CD14-positive monocyte (primary cell): ENCODE results near the gene GPR183. TPM values are rescaled to one million over a fixed set of nuclear protein-coding genes. Genes with fewer than 3 reads are reported as not detected.
A peak's percentile ranks its signal among the peaks of the same experiment; 100 is the strongest.

Experiments
- DNase-seq, 3 donors: peaks; one replicate each; pipeline ENCODE4 v3.0.0-alpha.2; 2011 to 2022
- H2AFZ ChIP-seq: 2 replicates; pipeline ENCODE4 v1.6.0; 2012; ENCODE audit warnings: mild to moderate bottlenecking, low read depth, low read length, inconsistent platforms; ENCODE audit not compliant: insufficient read depth, poor library complexity, severe bottlenecking
- H3K27ac ChIP-seq, 2 donors: 1 replicate in 1 of 2; 2 replicates in 1 of 2; pipeline ENCODE4 v1.5.1; 2012 to 2013; ENCODE audit warnings: low read length in 2 of 2, control low read depth in 1 of 2, inconsistent platforms in 1 of 2, low read depth in 1 of 2, mild to moderate bottlenecking in 1 of 2
- H3K27me3 ChIP-seq, 2 donors: one replicate each; pipeline versions ENCODE4 v1.6.0 to v1.6.1; 2011 to 2013; ENCODE audit warnings: low read length in 2 of 2; ENCODE audit not compliant: control insufficient read depth in 2 of 2, insufficient read depth in 2 of 2
- H3K36me3 ChIP-seq, 2 donors: replicated peaks in 1 of 2; 1 replicate in 1 of 2; 2 replicates in 1 of 2; pipeline versions ENCODE4 v1.5.1 to v1.6.1; 2012 to 2013; ENCODE audit warnings: low read length in 2 of 2, control low read depth in 1 of 2, inconsistent platforms in 1 of 2, mild to moderate bottlenecking in 1 of 2; ENCODE audit not compliant: insufficient read depth in 2 of 2, control insufficient read depth in 1 of 2
- H3K4me1 ChIP-seq, 2 donors: 1 replicate in 1 of 2; 2 replicates in 1 of 2; pipeline versions ENCODE4 v1.5.1 to v1.6.1; 2012 to 2013; ENCODE audit warnings: low read length in 2 of 2, control low read depth in 1 of 2, inconsistent platforms in 1 of 2, mild to moderate bottlenecking in 1 of 2, moderate library complexity in 1 of 2; ENCODE audit not compliant: insufficient read depth in 2 of 2, control insufficient read depth in 1 of 2
- H3K4me2 ChIP-seq: replicated peaks from 2 replicates; pipeline ENCODE3; 2012; ENCODE audit warnings: low read length, moderate library complexity, mild to moderate bottlenecking; ENCODE audit not compliant: poor library complexity, severe bottlenecking; ENCODE audit errors: extremely low read depth
- H3K4me3 ChIP-seq, 3 experiments: fragments of 200-600 bp in 1 of 3; sonication (generic) in 1 of 3; replicated peaks in 1 of 3; 1 replicate in 2 of 3; 2 replicates in 1 of 3; pipeline ENCODE4 v1.5.1; 2011 to 2013; ENCODE audit warnings: low read length in 3 of 3, mild to moderate bottlenecking in 3 of 3, control low read depth in 2 of 3, low read depth in 2 of 3, inconsistent platforms in 1 of 3, moderate library complexity in 1 of 3
- H3K79me2 ChIP-seq: 2 replicates; pipeline ENCODE4 v1.6.0; 2012; ENCODE audit warnings: mild to moderate bottlenecking, control low read depth, inconsistent platforms, low read length, moderate library complexity; ENCODE audit not compliant: insufficient read depth
- H3K9ac ChIP-seq: 2 replicates; pipeline ENCODE4 v1.6.0; 2017; ENCODE audit warnings: low read length, mild to moderate bottlenecking; ENCODE audit not compliant: insufficient read depth, poor library complexity, severe bottlenecking
- H3K9me3 ChIP-seq, 2 donors: replicated peaks in 1 of 2; 1 replicate in 1 of 2; 2 replicates in 1 of 2; pipeline versions ENCODE4 v1.5.1 to v1.6.1; 2012 to 2013; ENCODE audit warnings: low read length in 2 of 2, control low read depth in 1 of 2; ENCODE audit not compliant: control insufficient read depth in 1 of 2, insufficient read depth in 1 of 2
- H4K20me1 ChIP-seq: 2 replicates; pipeline ENCODE4 v1.6.0; 2012; ENCODE audit warnings: mild to moderate bottlenecking, low read length, control low read depth, moderate library complexity; ENCODE audit not compliant: insufficient read depth
- H3K27ac Mint-ChIP-seq, 7 donors: one replicate each; pipeline ENCODE4 v1.8.0; 2020; ENCODE audit warnings: mild to moderate bottlenecking in 7 of 7, mixed read lengths in 7 of 7, moderate library complexity in 6 of 7, inconsistent platforms in 2 of 7
- H3K27me3 Mint-ChIP-seq, 3 donors: one replicate each; pipeline ENCODE4 v1.8.0; 2021 to 2022; ENCODE audit warnings: low read depth in 3 of 3, mild to moderate bottlenecking in 3 of 3, mixed read lengths in 3 of 3, moderate library complexity in 3 of 3, inconsistent platforms in 1 of 3
- H3K36me3 Mint-ChIP-seq, 2 donors: one replicate each; pipeline ENCODE4 v1.8.0; 2020; ENCODE audit warnings: mixed read lengths in 2 of 2, inconsistent platforms in 1 of 2, mild to moderate bottlenecking in 1 of 2
- H3K4me1 Mint-ChIP-seq: one replicate; pipeline ENCODE4 v1.8.0; 2020; ENCODE audit warnings: mild to moderate bottlenecking, mixed read lengths
- H3K4me3 Mint-ChIP-seq, 2 donors: one replicate each; pipeline ENCODE4 v1.8.0; 2020; ENCODE audit warnings: mild to moderate bottlenecking in 2 of 2, mixed read lengths in 2 of 2, moderate library complexity in 1 of 2
- H3K9me3 Mint-ChIP-seq, 7 donors: one replicate each; pipeline ENCODE4 v1.8.0; 2020 to 2022; ENCODE audit warnings: mixed read lengths in 7 of 7, mild to moderate bottlenecking in 6 of 7, moderate library complexity in 6 of 7, inconsistent platforms in 2 of 7
- CTCF ChIP-seq: fragments of 200-600 bp; IDR thresholded peaks from one replicate; pipeline ENCODE4 v1.8.0; 2022; ENCODE audit warnings: antibody characterized with exemption, mild to moderate bottlenecking
- WGBS: methylation state at CpG from one replicate; pipeline ENCODE4 v1.1.5; 2013; ENCODE audit warnings: missing lambda C conversion rate; ENCODE audit not compliant: insufficient coverage; 5-methylcytosine and 5-hydroxymethylcytosine counted together
- intact Hi-C, 2 donors: fragments of 100-400 bp; cut with micrococcal nuclease; formaldehyde crosslinking; loops; one replicate each; pipeline versions ENCODE4 v1.15.0 to v1.15.1; 2023
- polyA plus RNA-seq, 3 donors: library from polyadenylated mRNA; depleted of rRNA in 1 of 3; unstranded in 2 of 3; stranded (reverse) in 1 of 3; fragments of 300-500 nt in 2 of 3; fragments of >200 nt in 1 of 3; fragmentation: Illumina TruSeq in 2 of 3; gene quantifications; 1 replicate in 2 of 3; 2 replicates in 1 of 3; pipeline ENCODE4 v1.2.3, GENCODE V29; 2012 to 2021

Gene GPR183
- polyA plus RNA-seq, 3 donors: 190 to 459 (median 288) TPM

- Histone ChIP-seq H3K4me1 (peaks cover 87 to 97% of the 10 kb centered on the region in 2 donors), H3K27ac (peak overlapping the region in 1 of 2 donors; percentile 21), H3K9me3 (no peaks in the 10 kb centered on the region), H3K27me3 (no peaks in the 10 kb centered on the region), H3K9ac (no peak overlapping the region), H3K79me2 (peaks cover 61% of the 10 kb centered on the region), H4K20me1 (no peaks in the 10 kb centered on the region), H2AFZ (no peak overlapping the region), H3K36me3 (no peaks in the 10 kb centered on the region), H3K4me3 (no peak overlapping the region), H3K4me2 (no peak overlapping the region)
- Mint-ChIP-seq H3K27me3 (peaks cover 0 to 2% (median 0%) of the 10 kb centered on the region in 3 donors), H3K27ac (peak overlapping the region in 5 of 7 donors; percentile 42 to 98 (median 62)), H3K4me3 (no peak overlapping the region), H3K36me3 (peaks cover 28 to 35% of the 10 kb centered on the region in 2 donors), H3K9me3 (no peaks in the 10 kb centered on the region), H3K4me1 (peaks cover 91% of the 10 kb centered on the region)
- TF ChIP-seq CTCF: no peak
- 97% methylated on average over 9 of the region's 10 CpGs for WGBS
- intact Hi-C loops: loop anchor here in 1 of 2 donors (10.0 kb wide), 1 partner anchor 89 kb away; no protein-coding TSS in a partner anchor
- DNase-seq: no peak
Measured at GRCh38 chr13:99285432-99286182, 21.6 kb downstream of the GPR183 start.

- Mint-ChIP-seq H3K36me3 (peaks cover 34 to 44% of the 10 kb centered on the region in 2 donors), H3K27me3 (peaks cover 0 to 2% (median 0%) of the 10 kb centered on the region in 3 donors), H3K9me3 (peaks cover 0 to under 1% (median 0%) of the 10 kb centered on the region in 7 donors), H3K27ac (peak overlapping the region; percentile 98 to 100 (median 99)), H3K4me1 (peaks cover 91% of the 10 kb centered on the region), H3K4me3 (peak overlapping the region; percentile 41 to 69)
- intact Hi-C loops: loop anchor here (2.0 to 10.0 kb wide), 2 partner anchors 24 to 92 kb away; partner anchors contain the start of gene GPR183 (in 1 of the 2)
- Histone ChIP-seq H3K4me2 (peak overlapping the region; percentile 34), H3K79me2 (peaks cover 71% of the 10 kb centered on the region), H2AFZ (no peak overlapping the region), H3K4me1 (peaks cover 87 to 97% of the 10 kb centered on the region in 2 donors), H3K9ac (peak overlapping the region; percentile 80), H3K27ac (peak overlapping the region; percentile 85 to 98), H4K20me1 (no peaks in the 10 kb centered on the region), H3K36me3 (no peaks in the 10 kb centered on the region), H3K27me3 (no peaks in the 10 kb centered on the region), H3K9me3 (no peaks in the 10 kb centered on the region), H3K4me3 (peak overlapping the region in 1 of 3 experiments; percentile 20)
- no CpG with 5 or more reads among the region's 1 CpG for WGBS
- TF ChIP-seq CTCF: no peak
- DNase-seq: peak; percentile 51 to 86 (median 77)
Measured at GRCh38 chr13:99282264-99283231, 24.7 kb downstream of the GPR183 start.
